Effector memory CD8-positive, alpha-beta T cell (primary cell): Measurements from ENCODE around the gene ITGB1BP1.
A peak's percentile ranks its signal among the peaks of the same experiment; 100 is the strongest.

ENCODE experiments used
- ATAC-seq: fragments of 150-1000 bp; cut with Tn5 transposase; replicated peaks from 2 replicates; pipeline ENCODE4 v1.10.0; 2021; ENCODE audit warnings: mild to moderate bottlenecking, moderate library complexity
- DNase-seq, 3 experiments: peaks; one replicate each; pipeline ENCODE4 v3.0.0; 2021
- H3K27ac Mint-ChIP-seq, 2 donors: one replicate each; pipeline ENCODE4 v1.8.0; 2022; ENCODE audit warnings: mild to moderate bottlenecking in 2 of 2, mixed read lengths in 2 of 2, moderate library complexity in 2 of 2
- H3K27me3 Mint-ChIP-seq, 2 donors: one replicate each; pipeline ENCODE4 v1.8.0; 2022; ENCODE audit warnings: mixed read lengths in 2 of 2
- H3K36me3 Mint-ChIP-seq: one replicate; pipeline ENCODE4 v1.8.0; 2022; ENCODE audit warnings: mild to moderate bottlenecking, moderate library complexity, mixed read lengths; ENCODE audit not compliant: insufficient read depth
- H3K4me1 Mint-ChIP-seq, 2 donors: one replicate each; pipeline ENCODE4 v1.8.0; 2022; ENCODE audit warnings: low read depth in 2 of 2, mixed read lengths in 2 of 2
- H3K4me3 Mint-ChIP-seq, 2 donors: one replicate each; pipeline ENCODE4 v1.8.0; 2022; ENCODE audit warnings: mild to moderate bottlenecking in 2 of 2, mixed read lengths in 2 of 2, moderate library complexity in 2 of 2
- H3K9me3 Mint-ChIP-seq, 2 donors: one replicate each; pipeline ENCODE4 v1.8.0; 2022; ENCODE audit warnings: mixed read lengths in 2 of 2
- total RNA-seq, 9 experiments: gene quantifications; one replicate each; lab custom pipeline; 2026; lab: John Stamatoyannopoulos, UW

Gene ITGB1BP1, protein sequence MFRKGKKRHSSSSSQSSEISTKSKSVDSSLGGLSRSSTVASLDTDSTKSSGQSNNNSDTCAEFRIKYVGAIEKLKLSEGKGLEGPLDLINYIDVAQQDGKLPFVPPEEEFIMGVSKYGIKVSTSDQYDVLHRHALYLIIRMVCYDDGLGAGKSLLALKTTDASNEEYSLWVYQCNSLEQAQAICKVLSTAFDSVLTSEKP
- total RNA-seq: 23.5 to 63.6 (median 47.5) reads per million in 9 experiments

DNA sequence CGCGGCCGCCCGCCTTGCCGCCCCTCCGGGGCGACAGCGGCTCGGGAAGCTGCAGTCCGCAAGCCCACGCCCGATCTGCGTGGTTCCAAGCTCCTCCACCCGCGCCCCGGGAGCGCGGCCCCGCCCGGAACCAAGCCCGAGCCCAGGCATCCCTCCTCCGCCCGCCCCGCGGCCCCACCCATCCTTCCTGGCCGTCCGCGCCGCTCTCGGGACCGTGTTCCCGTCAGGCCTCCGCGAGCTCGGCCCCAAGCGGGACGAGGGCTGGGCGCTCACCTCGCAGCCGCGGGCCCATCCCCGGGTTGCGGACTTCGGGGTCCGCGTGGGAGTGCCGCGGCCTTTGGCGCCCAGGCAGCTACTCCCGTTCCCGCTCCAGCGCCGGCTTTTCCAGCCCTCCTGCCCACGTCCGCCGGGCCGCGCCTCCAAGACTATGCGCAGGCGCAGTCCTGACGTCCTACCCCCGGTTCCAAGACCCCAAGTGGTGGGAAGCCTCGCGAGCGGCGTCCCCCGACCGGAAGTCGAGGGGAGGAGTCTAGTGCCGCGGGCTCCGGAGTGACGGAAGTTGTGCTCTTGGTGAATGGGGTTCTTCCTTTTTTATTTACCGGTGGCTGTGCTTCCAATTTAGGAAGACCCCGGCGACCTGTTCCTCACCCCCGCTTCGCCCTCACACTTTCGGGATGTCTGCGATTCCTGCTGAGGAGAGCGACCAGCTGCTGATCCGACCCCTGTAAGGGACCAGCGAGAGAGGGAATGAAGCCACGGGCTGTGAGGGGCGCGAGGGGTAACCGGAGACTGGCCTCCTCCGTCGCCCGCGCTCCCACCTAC, at the start of gene ITGB1BP1, which contains the start of gene CPSF3:
Gene ITGB1BP1 (minus strand): TSS at position 429 of the 822 bp plus-strand sequence. CDS start 4,831 bp downstream, outside the sequence.
Gene CPSF3 (plus strand): TSS at position 555 of the 822 bp plus-strand sequence. CDS start 120 bp downstream, at position 675.
- no peaks in the 10 kb centered on the region for H3K27me3 Mint-ChIP-seq
- peaks cover 23 to 36% of the 10 kb centered on the region in 2 donors for H3K4me1 Mint-ChIP-seq
- H3K36me3 Mint-ChIP-seq: peaks cover 17% of the 10 kb centered on the region
- no peaks in the 10 kb centered on the region for H3K9me3 Mint-ChIP-seq
- DNase-seq (peak; percentile 93 to 96 (median 95)), ATAC-seq (peak; percentile 86)
- no peak within 1 kb of the TSS for H3K4me3 Mint-ChIP-seq
- H3K27ac Mint-ChIP-seq: peak within 1 kb of the TSS in 1 of 2 donors; percentile 95

GRCh38 chr2:9472511-9472910, 49.2 kb upstream of the ITGB1BP1 start:
- DNase-seq: no peak
- no peak for ATAC-seq
- Mint-ChIP-seq H3K27ac (peak overlapping the region; percentile 94 to 95), H3K4me3 (peak overlapping the region; percentile 82 to 83), H3K36me3 (peaks cover 32% of the 10 kb centered on the region), H3K27me3 (no peaks in the 10 kb centered on the region), H3K9me3 (no peaks in the 10 kb centered on the region), H3K4me1 (peaks cover 23 to 28% of the 10 kb centered on the region in 2 donors)

GRCh38 chr2:9471206-9471605, 47.9 kb upstream of the ITGB1BP1 start:
- Mint-ChIP-seq H3K4me3 (no peak overlapping the region), H3K36me3 (peaks cover 29% of the 10 kb centered on the region), H3K9me3 (no peaks in the 10 kb centered on the region), H3K27me3 (no peaks in the 10 kb centered on the region), H3K4me1 (peaks cover 12 to 15% of the 10 kb centered on the region in 2 donors), H3K27ac (no peak overlapping the region)
- ATAC-seq (no peak), DNase-seq (no peak)

DNA sequence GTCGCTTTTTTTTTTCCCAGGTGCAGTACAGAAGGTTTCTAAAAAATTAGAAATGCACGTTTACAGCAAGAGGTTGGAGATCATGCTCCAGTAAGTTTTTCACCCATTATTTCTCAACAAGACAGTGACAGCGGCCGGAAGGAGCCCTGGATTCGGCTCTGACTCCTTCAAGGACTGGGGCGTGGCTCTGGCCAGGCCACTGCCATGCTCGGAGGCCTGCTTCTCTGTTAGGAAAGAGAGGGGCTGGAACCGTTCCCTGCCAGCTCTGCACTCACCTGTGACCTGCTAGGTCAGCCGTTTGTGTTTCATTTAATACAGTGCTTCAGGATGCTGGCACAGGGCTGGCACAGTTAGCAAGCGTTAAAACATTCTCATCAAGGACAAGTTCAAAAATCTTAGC, 44.4 kb upstream of the ITGB1BP1 start:
- DNase-seq (no peak), ATAC-seq (no peak)
- no peak overlapping the region for H3K4me3 Mint-ChIP-seq
- H3K4me1 Mint-ChIP-seq: peaks cover 7 to 13% of the 10 kb centered on the region in 2 donors
- H3K27me3 Mint-ChIP-seq: no peaks in the 10 kb centered on the region
- no peak overlapping the region for H3K27ac Mint-ChIP-seq
- H3K9me3 Mint-ChIP-seq: no peaks in the 10 kb centered on the region
- peaks cover 11% of the 10 kb centered on the region for H3K36me3 Mint-ChIP-seq

DNA sequence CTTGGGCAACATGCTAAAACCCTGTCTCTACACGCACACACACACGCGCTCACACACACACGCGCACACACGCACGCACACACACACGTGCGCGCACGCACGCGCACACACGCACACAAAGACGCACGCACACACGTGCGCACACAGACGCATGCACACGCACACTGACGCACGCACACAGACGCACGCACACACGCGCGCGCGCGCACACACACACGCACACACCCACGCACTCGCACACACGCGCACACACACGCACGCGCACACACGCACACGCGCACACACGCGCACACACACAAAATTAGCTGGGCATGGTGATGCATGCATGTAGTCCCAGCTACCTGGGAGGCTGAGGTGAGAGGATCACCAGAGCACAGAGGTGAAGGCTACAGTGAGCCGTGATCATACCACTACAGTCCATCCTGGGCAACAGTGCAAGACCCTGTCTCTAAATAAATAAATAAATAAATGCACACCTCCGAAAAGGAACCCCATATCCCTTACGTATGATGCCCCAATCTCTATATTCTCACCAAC, 42.9 kb upstream of the ITGB1BP1 start:
- Mint-ChIP-seq H3K9me3 (no peaks in the 10 kb centered on the region), H3K27ac (no peak overlapping the region), H3K4me3 (no peak overlapping the region), H3K36me3 (peaks cover 10% of the 10 kb centered on the region), H3K4me1 (peaks cover 7 to 14% of the 10 kb centered on the region in 2 donors), H3K27me3 (no peaks in the 10 kb centered on the region)
- ATAC-seq (no peak), DNase-seq (no peak)

DNA sequence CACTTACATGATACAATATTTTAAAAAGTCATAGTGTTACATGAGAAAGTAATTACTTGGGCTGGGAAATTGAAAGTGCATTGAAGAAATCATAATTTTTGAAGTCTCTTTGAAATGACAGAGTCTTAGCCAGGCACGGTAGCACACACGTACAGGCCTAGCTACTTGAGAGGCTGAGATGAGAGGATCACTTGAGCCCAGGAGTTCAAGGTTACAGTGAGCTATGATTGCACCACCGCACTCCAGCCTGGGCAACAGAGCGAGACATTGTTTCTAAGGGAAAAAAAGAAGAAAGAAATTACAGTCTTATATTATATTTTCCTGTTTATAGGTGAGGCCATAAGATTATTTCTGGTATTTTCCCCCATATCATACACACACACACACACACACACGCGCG, 41.8 kb upstream of the ITGB1BP1 start:
- peaks cover 16% of the 10 kb centered on the region for H3K36me3 Mint-ChIP-seq
- H3K4me1 Mint-ChIP-seq: peaks cover 7 to 14% of the 10 kb centered on the region in 2 donors
- ATAC-seq (no peak), DNase-seq (no peak)
- no peak overlapping the region for H3K27ac Mint-ChIP-seq
- no peaks in the 10 kb centered on the region for H3K27me3 Mint-ChIP-seq
- H3K4me3 Mint-ChIP-seq: no peak overlapping the region
- no peaks in the 10 kb centered on the region for H3K9me3 Mint-ChIP-seq

DNA sequence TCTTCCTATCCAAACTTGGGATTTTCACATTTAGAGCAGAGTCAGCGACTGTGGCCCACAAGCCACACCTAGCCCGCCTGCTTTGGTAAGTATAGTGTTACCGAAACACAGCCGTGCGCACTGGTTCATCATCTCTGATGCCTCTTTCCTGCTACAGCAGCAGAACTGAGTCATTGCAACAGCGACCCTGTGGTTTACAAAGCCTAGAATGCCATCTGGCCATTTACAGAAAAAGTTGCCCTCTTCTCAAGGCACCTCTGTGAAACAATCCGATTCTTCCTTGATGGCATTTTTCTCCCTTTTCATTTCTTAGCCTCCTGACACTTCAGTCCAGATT, 40.3 kb upstream of the ITGB1BP1 start:
- H3K27me3 Mint-ChIP-seq: no peaks in the 10 kb centered on the region
- peak in 2 of 3 experiments; percentile 5 to 13 for DNase-seq
- H3K36me3 Mint-ChIP-seq: peaks cover 26% of the 10 kb centered on the region
- ATAC-seq: peak; percentile 90
- peak overlapping the region; percentile 69 to 78 for H3K27ac Mint-ChIP-seq
- H3K4me3 Mint-ChIP-seq: no peak overlapping the region
- no peaks in the 10 kb centered on the region for H3K9me3 Mint-ChIP-seq
- peaks cover 7 to 14% of the 10 kb centered on the region in 2 donors for H3K4me1 Mint-ChIP-seq

- Mint-ChIP-seq H3K4me1 (peaks cover 7 to 14% of the 10 kb centered on the region in 2 donors), H3K27me3 (no peaks in the 10 kb centered on the region), H3K4me3 (no peak overlapping the region), H3K27ac (peak overlapping the region; percentile 69 to 78), H3K9me3 (no peaks in the 10 kb centered on the region), H3K36me3 (peaks cover 27% of the 10 kb centered on the region)
- no peak for DNase-seq
- ATAC-seq: peak; percentile 77
Measured at GRCh38 chr2:9462886-9463697, 39.8 kb upstream of the ITGB1BP1 start.

- Mint-ChIP-seq H3K4me1 (peaks cover 7 to 14% of the 10 kb centered on the region in 2 donors), H3K9me3 (no peaks in the 10 kb centered on the region), H3K36me3 (peaks cover 32% of the 10 kb centered on the region), H3K4me3 (no peak overlapping the region), H3K27me3 (no peaks in the 10 kb centered on the region), H3K27ac (no peak overlapping the region)
- DNase-seq (no peak), ATAC-seq (no peak)
Measured at GRCh38 chr2:9462313-9462712, 39.0 kb upstream of the ITGB1BP1 start.

- no peak overlapping the region for H3K27ac Mint-ChIP-seq
- H3K27me3 Mint-ChIP-seq: no peaks in the 10 kb centered on the region
- peaks cover 7 to 14% of the 10 kb centered on the region in 2 donors for H3K4me1 Mint-ChIP-seq
- H3K4me3 Mint-ChIP-seq: no peak overlapping the region
- H3K9me3 Mint-ChIP-seq: no peaks in the 10 kb centered on the region
- DNase-seq (no peak), ATAC-seq (no peak)
- H3K36me3 Mint-ChIP-seq: peaks cover 35% of the 10 kb centered on the region
Measured at GRCh38 chr2:9461079-9461478, 37.8 kb upstream of the ITGB1BP1 start.

DNA sequence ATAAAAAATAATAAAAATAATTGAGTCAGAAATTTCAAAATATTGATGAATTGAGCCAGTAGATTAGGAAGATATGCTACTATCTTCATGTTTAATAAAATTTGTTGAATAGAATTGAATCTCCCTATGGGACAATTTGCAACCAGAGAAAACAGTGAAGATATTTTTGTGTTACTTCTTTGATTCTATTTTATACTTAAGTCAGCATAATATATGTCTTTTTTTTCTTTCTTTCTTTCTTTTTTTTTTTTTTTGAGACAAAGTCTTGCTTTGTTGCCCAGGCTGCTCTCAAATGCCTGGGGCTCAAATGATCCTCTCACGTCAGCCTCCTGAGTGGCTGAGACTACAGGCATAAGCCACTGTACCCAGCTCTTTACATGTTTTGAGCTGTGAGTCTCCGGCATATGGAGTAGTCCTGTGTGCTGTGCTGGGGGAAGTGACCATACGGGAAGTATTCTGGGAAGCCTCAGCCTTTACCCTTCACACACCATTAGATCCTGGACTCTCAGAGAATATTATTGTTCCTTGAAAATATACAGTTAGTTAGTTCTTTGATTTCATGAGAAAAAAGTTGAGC, 37.2 kb upstream of the ITGB1BP1 start:
- no peak for DNase-seq
- Mint-ChIP-seq H3K36me3 (peaks cover 41% of the 10 kb centered on the region), H3K4me3 (no peak overlapping the region), H3K27ac (no peak overlapping the region), H3K9me3 (no peaks in the 10 kb centered on the region), H3K27me3 (no peaks in the 10 kb centered on the region), H3K4me1 (peaks cover 7 to 14% of the 10 kb centered on the region in 2 donors)
- ATAC-seq: no peak

- no peak for DNase-seq
- peaks cover 47% of the 10 kb centered on the region for H3K36me3 Mint-ChIP-seq
- H3K4me3 Mint-ChIP-seq: no peak overlapping the region
- no peaks in the 10 kb centered on the region for H3K9me3 Mint-ChIP-seq
- H3K27ac Mint-ChIP-seq: no peak overlapping the region
- ATAC-seq: no peak
- no peaks in the 10 kb centered on the region for H3K27me3 Mint-ChIP-seq
- H3K4me1 Mint-ChIP-seq: no peaks in the 10 kb centered on the region
Measured at GRCh38 chr2:9451231-9451630, 27.9 kb upstream of the ITGB1BP1 start.

DNA sequence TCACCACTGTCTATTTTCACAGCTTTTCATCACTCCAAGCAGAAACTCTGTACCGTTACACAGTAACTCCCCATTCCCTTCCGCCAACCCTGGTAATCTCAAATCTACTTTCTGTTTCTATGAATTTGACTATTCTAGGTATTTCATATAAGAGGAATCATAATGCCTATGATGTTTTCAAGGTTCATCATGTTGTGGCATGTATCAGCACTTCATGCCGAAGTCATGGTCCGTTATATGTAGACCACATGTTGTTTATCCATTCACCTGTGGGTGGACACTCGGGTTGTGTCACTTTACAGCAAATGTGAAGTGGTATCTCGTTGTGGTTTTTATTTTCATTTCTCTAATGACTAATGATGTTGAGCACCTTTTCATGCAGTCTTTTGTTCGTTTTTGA, 21.8 kb upstream of the ITGB1BP1 start:
- DNase-seq: no peak
- Mint-ChIP-seq H3K9me3 (no peaks in the 10 kb centered on the region), H3K27me3 (no peaks in the 10 kb centered on the region), H3K4me3 (no peak overlapping the region), H3K27ac (peak overlapping the region; percentile 5 to 29), H3K36me3 (peaks cover 46% of the 10 kb centered on the region), H3K4me1 (peaks cover 2 to 4% of the 10 kb centered on the region in 2 donors)
- ATAC-seq: no peak
